ENCODE measurements around the gene VMAC.

DNA sequence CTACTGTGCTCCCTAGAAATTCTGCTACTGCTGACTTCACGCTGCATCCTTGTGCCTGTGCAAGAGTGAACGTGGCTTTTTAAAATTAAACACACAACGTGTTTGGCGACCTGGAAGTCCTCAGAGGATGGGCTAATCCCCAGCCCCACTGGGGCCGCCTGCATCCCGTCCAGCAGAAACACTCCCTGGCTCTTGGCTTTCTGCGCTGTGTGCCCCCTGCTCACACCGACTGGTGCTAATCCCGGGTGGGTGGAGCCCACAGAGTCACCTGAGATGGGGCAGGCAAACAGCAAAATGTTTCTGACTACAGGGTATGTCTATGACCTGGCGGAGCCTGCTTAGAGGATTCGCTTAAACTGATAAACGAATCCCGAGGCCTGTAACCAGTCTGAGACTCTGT is 24.5 kb downstream of the VMAC start:
- TF ChIP-seq, protein P1, sequence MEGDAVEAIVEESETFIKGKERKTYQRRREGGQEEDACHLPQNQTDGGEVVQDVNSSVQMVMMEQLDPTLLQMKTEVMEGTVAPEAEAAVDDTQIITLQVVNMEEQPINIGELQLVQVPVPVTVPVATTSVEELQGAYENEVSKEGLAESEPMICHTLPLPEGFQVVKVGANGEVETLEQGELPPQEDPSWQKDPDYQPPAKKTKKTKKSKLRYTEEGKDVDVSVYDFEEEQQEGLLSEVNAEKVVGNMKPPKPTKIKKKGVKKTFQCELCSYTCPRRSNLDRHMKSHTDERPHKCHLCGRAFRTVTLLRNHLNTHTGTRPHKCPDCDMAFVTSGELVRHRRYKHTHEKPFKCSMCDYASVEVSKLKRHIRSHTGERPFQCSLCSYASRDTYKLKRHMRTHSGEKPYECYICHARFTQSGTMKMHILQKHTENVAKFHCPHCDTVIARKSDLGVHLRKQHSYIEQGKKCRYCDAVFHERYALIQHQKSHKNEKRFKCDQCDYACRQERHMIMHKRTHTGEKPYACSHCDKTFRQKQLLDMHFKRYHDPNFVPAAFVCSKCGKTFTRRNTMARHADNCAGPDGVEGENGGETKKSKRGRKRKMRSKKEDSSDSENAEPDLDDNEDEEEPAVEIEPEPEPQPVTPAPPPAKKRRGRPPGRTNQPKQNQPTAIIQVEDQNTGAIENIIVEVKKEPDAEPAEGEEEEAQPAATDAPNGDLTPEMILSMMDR (IDR thresholded peaks at IDR 0.05 in 8 of 11, conservative IDR thresholded peaks at IDR 0.05 in 3 of 11), result no peak
- TF ChIP-seq POLR2AphosphoS5 (IDR thresholded peaks at IDR 0.05) (no peak), POLR2A (IDR thresholded peaks at IDR 0.05) (no peak)

Measured in spleen (tissue), 7 donors.